Measurements from ENCODE around the gene IL22RA1. TPM values are rescaled to one million over a fixed set of nuclear protein-coding genes. Genes with fewer than 3 reads are reported as not detected.

IL22RA1 gene
- total RNA-seq, 1 experiment from 2014 or later: 0.13 TPM

GRCh38 chr1:24101796-24102586 lies 40.9 kb downstream of the IL22RA1 start:
- H4K5ac ChIP-seq (ENCODE audit: insufficient read length, low read depth, low read length): no peak overlapping the region
- no peaks in the 10 kb centered on the region for H3K79me2 ChIP-seq (ENCODE audit: insufficient read depth, low read length)
- TF ChIP-seq CTCF (conservative IDR thresholded peaks at IDR 0.05): no peak
- H2BK20ac ChIP-seq (ENCODE audit: low read depth, low read length, poor library complexity, severe bottlenecking): no peak overlapping the region
- no peak overlapping the region for H4K8ac ChIP-seq (replicated peaks; ENCODE audit: insufficient read length, low read depth, low read length)
- no peak overlapping the region for H3K9ac ChIP-seq (ENCODE audit: extremely low read depth, insufficient read length, low read length)
- no peaks in the 10 kb centered on the region for H3K4me1 ChIP-seq (ENCODE audit: insufficient read depth, low read length)
- H2BK120ac ChIP-seq (ENCODE audit: low read depth, low read length, poor library complexity, severe bottlenecking): no peak overlapping the region
- no peaks in the 10 kb centered on the region for H3K27me3 ChIP-seq (ENCODE audit: insufficient read depth, low read length)
- no peak overlapping the region for H2BK5ac ChIP-seq (ENCODE audit: insufficient read length, low read length)
- no CpG with 5 or more reads among the region's 9 CpGs for WGBS (ENCODE audit: extremely low coverage, insufficient read length, low lambda C conversion rate)
- H3K27ac ChIP-seq (ENCODE audit: insufficient read length, low read depth, low read length): no peak overlapping the region
- no peak overlapping the region for H3K56ac ChIP-seq (ENCODE audit: insufficient read length, low read depth, low read length)
- no peaks in the 10 kb centered on the region for H3K9me3 Mint-ChIP-seq
- H2BK12ac ChIP-seq (ENCODE audit: insufficient read length, low read depth, low read length): no peak overlapping the region
- H2AFZ ChIP-seq (ENCODE audit: low read length): no peak overlapping the region
- H3K4ac ChIP-seq (ENCODE audit: low read depth, low read length): no peak overlapping the region
- no peak overlapping the region for H2AK5ac ChIP-seq (ENCODE audit: insufficient read length, low read length)
- no peaks in the 10 kb centered on the region for H3K36me3 Mint-ChIP-seq (ENCODE audit: insufficient read depth in 1 of 3, low read depth in 3 of 3)
- no peaks in the 10 kb centered on the region for H3K23me2 ChIP-seq (ENCODE audit: insufficient read length, low read depth, low read length, poor library complexity, severe bottlenecking)
- DNase-seq: no peak
- no peak overlapping the region for H3K27ac Mint-ChIP-seq
- peaks cover 6 to 14% of the 10 kb centered on the region in 2 experiments; a peak in 3 of 4 replicates for H3K4me1 Mint-ChIP-seq
- H3K23ac ChIP-seq (ENCODE audit: insufficient read length, low read depth, low read length): no peak overlapping the region
- H3K4me2 ChIP-seq (ENCODE audit: insufficient read depth, insufficient read length, low read length): no peak overlapping the region
- no peaks in the 10 kb centered on the region for H3K79me1 ChIP-seq (ENCODE audit: insufficient read depth, low read depth, low read length, poor library complexity, severe bottlenecking)
- H4K91ac ChIP-seq (ENCODE audit: insufficient read length, low read depth, low read length): no peak overlapping the region
- H3K4me3 Mint-ChIP-seq: no peak overlapping the region
- no peaks in the 10 kb centered on the region for H4K20me1 ChIP-seq (ENCODE audit: control insufficient read depth, insufficient read depth, insufficient read length)
- no peaks in the 10 kb centered on the region; the same call in 1 of the 2 replicates for H3K27me3 Mint-ChIP-seq (ENCODE audit: low read depth)
- H3K18ac ChIP-seq (ENCODE audit: insufficient read length, low read depth, low read length): no peak overlapping the region
- H3K9me3 ChIP-seq (ENCODE audit: control insufficient read depth, low read depth, low read length): no peaks in the 10 kb centered on the region
- H2BK15ac ChIP-seq (ENCODE audit: low read depth, low read length): no peak overlapping the region
- H3T11ph ChIP-seq (ENCODE audit: low read length): no peak overlapping the region
- no peak overlapping the region for H3K14ac ChIP-seq (ENCODE audit: insufficient read depth, low read length)

Measured in H9 (cell line).